SK-N-SH treated with all-trans-retinoic acid at 6 μM for 48 hours (cell line): ENCODE results near the gene TMEM184A.

Experiments used
- ATAC-seq: fragments of 200-7000 bp; cut with Tn5 transposase; 3 replicates; pipeline ENCODE4 v1.9.1; 2020; ENCODE audit warnings: mild to moderate bottlenecking, moderate library complexity
- CSDC2 ChIP-seq: fragments of 250-450 bp; sonication (Bioruptor Pico); IDR thresholded peaks from 2 replicates; pipeline ENCODE4 v1.5.0; 2020; ENCODE audit warnings: mild to moderate bottlenecking, moderate library complexity
- ESRRG ChIP-seq: fragments of 250-450 bp; sonication (Bioruptor Pico); IDR thresholded peaks from 2 replicates; pipeline ENCODE4 v1.6.1; 2021; ENCODE audit warnings: mild to moderate bottlenecking
- GLIS3 ChIP-seq: fragments of 250-450 bp; sonication (Bioruptor Pico); IDR thresholded peaks from 2 replicates; pipeline ENCODE4 v1.5.0; 2020; ENCODE audit warnings: mild to moderate bottlenecking, moderate library complexity
- ISL1 ChIP-seq: fragments of 250-450 bp; sonication (Bioruptor Pico); IDR thresholded peaks from 2 replicates; pipeline ENCODE4 v2.1.2; 2022; ENCODE audit warnings: mild to moderate bottlenecking, moderate library complexity
- PPARA ChIP-seq: fragments of 250-450 bp; sonication (Bioruptor Pico); IDR thresholded peaks from 2 replicates; pipeline ENCODE4 v1.5.0; 2020; ENCODE audit warnings: mild to moderate bottlenecking, borderline replicate concordance
- SNAI2 ChIP-seq: fragments of 250-450 bp; sonication (Bioruptor Pico); IDR thresholded peaks from 2 replicates; pipeline ENCODE4 v1.5.0; 2020; ENCODE audit warnings: mild to moderate bottlenecking, moderate library complexity
- TOX ChIP-seq: fragments of 250-450 bp; sonication (Bioruptor Pico); IDR thresholded peaks from 2 replicates; pipeline ENCODE4 v1.8.0; 2021; ENCODE audit warnings: mild to moderate bottlenecking, moderate library complexity, borderline replicate concordance
- ZC3H10 ChIP-seq: fragments of 250-450 bp; sonication (Bioruptor Pico); IDR thresholded peaks from 2 replicates; pipeline ENCODE4 v1.5.1; 2021; ENCODE audit warnings: mild to moderate bottlenecking, moderate library complexity
- ZNF565 ChIP-seq: fragments of 450-650 bp; formaldehyde crosslinking; conservative IDR thresholded peaks from 2 replicates; pipeline ENCODE4 v1.5.0; 2020; ENCODE audit warnings: low read depth, mild to moderate bottlenecking, moderate library complexity
- ZNF70 ChIP-seq: fragments of 450-650 bp; formaldehyde crosslinking; IDR thresholded peaks from 2 replicates; pipeline ENCODE4 v1.5.0; 2020; ENCODE audit warnings: mild to moderate bottlenecking, moderate library complexity
- TF ChIP-seq, protein P1 (sequence below): fragments of 250-450 bp; sonication (Bioruptor Pico); IDR thresholded peaks from 2 replicates; pipeline ENCODE4 v1.8.0; 2020; ENCODE audit warnings: mild to moderate bottlenecking, moderate library complexity, borderline replicate concordance
- TF ChIP-seq, protein P2 (sequence below): fragments of 250-450 bp; sonication (Bioruptor Pico); IDR thresholded peaks from 2 replicates; pipeline ENCODE4 v1.8.0; 2021; ENCODE audit warnings: low read depth, mild to moderate bottlenecking, moderate library complexity, borderline replicate concordance
- TF ChIP-seq, protein P3 (sequence below): fragments of 250-450 bp; sonication (Bioruptor Pico); IDR thresholded peaks from 2 replicates; pipeline ENCODE4 v1.5.0; 2020; ENCODE audit warnings: mild to moderate bottlenecking, moderate library complexity
- TF ChIP-seq, protein P4 (sequence below): fragments of 250-450 bp; sonication (Bioruptor Pico); IDR thresholded peaks from 2 replicates; pipeline ENCODE4 v1.5.1; 2021; ENCODE audit warnings: mild to moderate bottlenecking, moderate library complexity

The TMEM184A gene

DNA sequence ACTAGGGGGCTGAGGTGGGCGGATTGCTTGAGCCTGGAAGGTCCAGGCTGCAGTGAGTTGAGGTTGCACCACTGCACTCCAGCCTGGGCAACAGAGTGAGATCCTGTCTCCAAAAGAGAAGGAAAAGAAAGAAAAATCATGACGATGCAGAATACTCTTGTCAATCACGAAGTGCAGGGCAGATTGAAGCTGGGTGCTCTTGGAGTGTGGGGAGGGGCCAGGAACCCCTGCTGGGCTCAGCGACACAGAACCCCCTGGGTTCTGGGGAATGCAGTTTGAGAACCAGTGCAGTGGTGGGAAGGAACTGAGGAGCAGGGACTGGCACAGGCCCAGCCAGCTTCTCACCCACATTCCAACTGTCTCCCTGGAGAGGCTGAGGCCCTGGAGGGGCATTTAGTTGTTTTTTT is 41.0 kb downstream of the TMEM184A start (continued):
- TF ChIP-seq, protein P1, sequence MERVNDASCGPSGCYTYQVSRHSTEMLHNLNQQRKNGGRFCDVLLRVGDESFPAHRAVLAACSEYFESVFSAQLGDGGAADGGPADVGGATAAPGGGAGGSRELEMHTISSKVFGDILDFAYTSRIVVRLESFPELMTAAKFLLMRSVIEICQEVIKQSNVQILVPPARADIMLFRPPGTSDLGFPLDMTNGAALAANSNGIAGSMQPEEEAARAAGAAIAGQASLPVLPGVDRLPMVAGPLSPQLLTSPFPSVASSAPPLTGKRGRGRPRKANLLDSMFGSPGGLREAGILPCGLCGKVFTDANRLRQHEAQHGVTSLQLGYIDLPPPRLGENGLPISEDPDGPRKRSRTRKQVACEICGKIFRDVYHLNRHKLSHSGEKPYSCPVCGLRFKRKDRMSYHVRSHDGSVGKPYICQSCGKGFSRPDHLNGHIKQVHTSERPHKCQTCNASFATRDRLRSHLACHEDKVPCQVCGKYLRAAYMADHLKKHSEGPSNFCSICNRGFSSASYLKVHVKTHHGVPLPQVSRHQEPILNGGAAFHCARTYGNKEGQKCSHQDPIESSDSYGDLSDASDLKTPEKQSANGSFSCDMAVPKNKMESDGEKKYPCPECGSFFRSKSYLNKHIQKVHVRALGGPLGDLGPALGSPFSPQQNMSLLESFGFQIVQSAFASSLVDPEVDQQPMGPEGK (CRISPR knock-in tag): no peak
- TF ChIP-seq PPARA: no peak
- TF ChIP-seq, protein P2, sequence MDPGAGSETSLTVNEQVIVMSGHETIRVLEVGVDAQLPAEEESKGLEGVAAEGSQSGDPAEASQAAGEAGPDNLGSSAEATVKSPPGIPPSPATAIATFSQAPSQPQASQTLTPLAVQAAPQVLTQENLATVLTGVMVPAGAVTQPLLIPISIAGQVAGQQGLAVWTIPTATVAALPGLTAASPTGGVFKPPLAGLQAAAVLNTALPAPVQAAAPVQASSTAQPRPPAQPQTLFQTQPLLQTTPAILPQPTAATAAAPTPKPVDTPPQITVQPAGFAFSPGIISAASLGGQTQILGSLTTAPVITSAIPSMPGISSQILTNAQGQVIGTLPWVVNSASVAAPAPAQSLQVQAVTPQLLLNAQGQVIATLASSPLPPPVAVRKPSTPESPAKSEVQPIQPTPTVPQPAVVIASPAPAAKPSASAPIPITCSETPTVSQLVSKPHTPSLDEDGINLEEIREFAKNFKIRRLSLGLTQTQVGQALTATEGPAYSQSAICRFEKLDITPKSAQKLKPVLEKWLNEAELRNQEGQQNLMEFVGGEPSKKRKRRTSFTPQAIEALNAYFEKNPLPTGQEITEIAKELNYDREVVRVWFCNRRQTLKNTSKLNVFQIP (CRISPR knock-in tag): no peak

DNA sequence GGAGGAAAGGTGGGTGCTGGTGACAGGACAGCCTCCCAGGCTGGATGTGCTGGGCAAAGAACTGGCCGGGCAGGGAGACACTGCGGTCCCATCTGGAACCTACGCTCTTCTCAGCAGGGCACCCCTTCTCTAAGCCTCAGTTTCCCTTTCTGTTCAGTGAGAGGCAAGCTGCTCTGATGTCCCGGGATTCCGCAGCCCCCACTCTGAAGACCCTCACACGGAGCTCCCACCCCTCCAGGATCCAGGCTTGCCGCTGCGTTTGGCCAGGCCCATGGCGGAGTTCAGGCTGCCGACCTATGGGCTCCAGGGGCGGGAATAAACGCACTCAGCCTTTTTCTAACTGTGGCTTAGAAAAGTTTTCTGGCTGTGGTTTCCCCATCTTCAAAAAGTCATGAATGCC is 41.6 kb downstream of the TMEM184A start:
- no peak for ATAC-seq
- TF ChIP-seq TOX (CRISPR knock-in tag) (no peak), GLIS3 (CRISPR knock-in tag) (no peak), CSDC2 (no peak), ZC3H10 (CRISPR knock-in tag) (no peak), ZNF70 (CRISPR knock-in tag) (no peak), SNAI2 (CRISPR knock-in tag) (no peak), ISL1 (no peak), ESRRG (CRISPR knock-in tag) (no peak), ZNF565 (no peak)
- TF ChIP-seq, protein P3, sequence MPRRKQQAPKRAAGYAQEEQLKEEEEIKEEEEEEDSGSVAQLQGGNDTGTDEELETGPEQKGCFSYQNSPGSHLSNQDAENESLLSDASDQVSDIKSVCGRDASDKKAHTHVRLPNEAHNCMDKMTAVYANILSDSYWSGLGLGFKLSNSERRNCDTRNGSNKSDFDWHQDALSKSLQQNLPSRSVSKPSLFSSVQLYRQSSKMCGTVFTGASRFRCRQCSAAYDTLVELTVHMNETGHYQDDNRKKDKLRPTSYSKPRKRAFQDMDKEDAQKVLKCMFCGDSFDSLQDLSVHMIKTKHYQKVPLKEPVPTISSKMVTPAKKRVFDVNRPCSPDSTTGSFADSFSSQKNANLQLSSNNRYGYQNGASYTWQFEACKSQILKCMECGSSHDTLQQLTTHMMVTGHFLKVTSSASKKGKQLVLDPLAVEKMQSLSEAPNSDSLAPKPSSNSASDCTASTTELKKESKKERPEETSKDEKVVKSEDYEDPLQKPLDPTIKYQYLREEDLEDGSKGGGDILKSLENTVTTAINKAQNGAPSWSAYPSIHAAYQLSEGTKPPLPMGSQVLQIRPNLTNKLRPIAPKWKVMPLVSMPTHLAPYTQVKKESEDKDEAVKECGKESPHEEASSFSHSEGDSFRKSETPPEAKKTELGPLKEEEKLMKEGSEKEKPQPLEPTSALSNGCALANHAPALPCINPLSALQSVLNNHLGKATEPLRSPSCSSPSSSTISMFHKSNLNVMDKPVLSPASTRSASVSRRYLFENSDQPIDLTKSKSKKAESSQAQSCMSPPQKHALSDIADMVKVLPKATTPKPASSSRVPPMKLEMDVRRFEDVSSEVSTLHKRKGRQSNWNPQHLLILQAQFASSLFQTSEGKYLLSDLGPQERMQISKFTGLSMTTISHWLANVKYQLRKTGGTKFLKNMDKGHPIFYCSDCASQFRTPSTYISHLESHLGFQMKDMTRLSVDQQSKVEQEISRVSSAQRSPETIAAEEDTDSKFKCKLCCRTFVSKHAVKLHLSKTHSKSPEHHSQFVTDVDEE: no peak
- TF ChIP-seq, protein P1 (CRISPR knock-in tag): no peak
- TF ChIP-seq, protein P4, sequence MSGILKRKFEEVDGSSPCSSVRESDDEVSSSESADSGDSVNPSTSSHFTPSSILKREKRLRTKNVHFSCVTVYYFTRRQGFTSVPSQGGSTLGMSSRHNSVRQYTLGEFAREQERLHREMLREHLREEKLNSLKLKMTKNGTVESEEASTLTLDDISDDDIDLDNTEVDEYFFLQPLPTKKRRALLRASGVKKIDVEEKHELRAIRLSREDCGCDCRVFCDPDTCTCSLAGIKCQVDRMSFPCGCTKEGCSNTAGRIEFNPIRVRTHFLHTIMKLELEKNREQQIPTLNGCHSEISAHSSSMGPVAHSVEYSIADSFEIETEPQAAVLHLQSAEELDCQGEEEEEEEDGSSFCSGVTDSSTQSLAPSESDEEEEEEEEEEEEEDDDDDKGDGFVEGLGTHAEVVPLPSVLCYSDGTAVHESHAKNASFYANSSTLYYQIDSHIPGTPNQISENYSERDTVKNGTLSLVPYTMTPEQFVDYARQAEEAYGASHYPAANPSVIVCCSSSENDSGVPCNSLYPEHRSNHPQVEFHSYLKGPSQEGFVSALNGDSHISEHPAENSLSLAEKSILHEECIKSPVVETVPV (CRISPR knock-in tag): no peak
- TF ChIP-seq, protein P2 (CRISPR knock-in tag): no peak

DNA sequence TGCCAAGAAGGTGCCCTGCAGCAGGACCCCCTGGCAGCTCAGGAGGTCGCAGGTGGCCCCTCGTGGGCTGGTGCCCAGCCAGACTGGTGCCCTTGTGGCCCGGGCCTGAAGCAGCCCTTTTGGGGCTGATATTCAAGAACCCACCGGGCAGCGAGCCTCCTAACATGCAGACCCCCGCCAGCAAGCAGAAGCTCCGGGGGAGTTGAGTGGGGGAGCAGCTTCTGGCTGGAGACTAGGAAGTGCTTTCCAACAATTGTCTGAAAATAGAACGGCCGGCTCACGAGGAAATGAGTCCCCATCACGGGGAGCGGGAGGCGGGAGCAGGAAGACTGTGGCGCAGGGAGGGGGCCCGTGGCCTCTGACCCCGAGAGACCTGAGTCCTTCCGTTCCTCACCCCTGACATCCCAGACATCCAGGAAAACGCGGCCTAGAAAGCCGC is 42.3 kb downstream of the TMEM184A start:
- ATAC-seq: no peak
- no peak for TF ChIP-seq ZNF70 (CRISPR knock-in tag)

DNA sequence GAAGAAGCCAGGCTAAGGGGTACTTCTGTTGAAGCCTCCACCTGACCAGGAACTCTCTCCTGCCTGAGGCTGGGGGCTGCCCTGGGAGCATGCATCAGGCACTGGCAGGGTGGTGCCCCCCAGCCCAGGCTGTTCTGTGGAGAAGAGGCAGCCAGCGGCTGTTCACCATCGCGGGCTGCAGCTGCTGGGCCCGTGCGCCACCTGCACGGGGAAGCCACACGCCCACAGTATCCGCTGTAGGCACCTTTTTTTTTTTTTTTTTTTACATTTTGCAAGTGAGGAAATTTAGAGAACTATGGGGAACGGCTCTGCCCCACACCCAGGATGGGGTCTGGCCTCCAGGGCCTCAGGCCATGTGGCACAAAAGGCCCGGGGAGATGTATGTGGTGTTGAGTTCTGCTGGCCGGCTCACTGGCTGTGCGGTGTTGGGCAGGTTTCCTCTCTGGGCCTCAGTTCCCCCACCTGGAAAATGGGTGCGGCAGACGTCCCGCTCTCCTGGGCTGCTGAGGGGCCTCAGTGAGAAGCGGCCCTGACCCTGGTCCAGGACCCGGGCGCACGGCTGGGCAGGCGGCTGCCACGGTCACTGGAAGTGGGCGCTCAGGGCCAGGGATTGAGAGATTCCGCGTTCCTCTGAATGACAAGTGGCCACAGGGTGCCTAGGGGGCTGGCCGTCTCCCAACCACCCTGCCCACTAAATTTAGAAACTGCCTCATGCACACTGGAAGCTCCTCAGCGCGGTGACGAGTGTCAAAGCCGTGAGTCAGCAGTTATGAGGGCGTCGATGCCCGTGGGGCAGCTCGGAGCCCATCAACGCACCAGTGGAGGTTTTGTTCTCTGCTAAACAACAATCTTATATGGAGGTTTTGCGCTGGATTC is 43.0 kb downstream of the TMEM184A start:
- ATAC-seq: peak; percentile 75
- TF ChIP-seq ZNF565: no peak
